Measurements from ENCODE around the gene RGL4.
"Not testable (repeated sequence)": the region's sequence is repeated elsewhere in the genome, so short reads cannot be mapped to it uniquely, and the experiment has no call there.

Gene RGL4

GRCh38 chr22:23700706-23701105, 9.9 kb downstream of the RGL4 start:
- DNase-seq = no peak

- no peak for DNase-seq
Observed at GRCh38 chr22:23704062-23704461, 13.2 kb downstream of the RGL4 start.

- no peak for DNase-seq
Observed at GRCh38 chr22:23704829-23705228, 14.0 kb downstream of the RGL4 start.

GRCh38 chr22:23705358-23705757, 14.5 kb downstream of the RGL4 start:
- no peak for DNase-seq

GRCh38 chr22:23708270-23708669, 17.5 kb downstream of the RGL4 start:
- DNase-seq = no peak

GRCh38 chr22:23709107-23709506, 18.3 kb downstream of the RGL4 start:
- no peak for DNase-seq

GRCh38 chr22:23712256-23712655, 21.4 kb downstream of the RGL4 start:
- no peak for DNase-seq

GRCh38 chr22:23713696-23714595, 23.1 kb downstream of the RGL4 start:
- DNase-seq = no peak

- DNase-seq = no peak
Observed at GRCh38 chr22:23714596-23715578, 24.1 kb downstream of the RGL4 start.

GRCh38 chr22:23715806-23716375, 25.1 kb downstream of the RGL4 start:
- DNase-seq = no peak

- peak; percentile 90 for DNase-seq
Observed at GRCh38 chr22:23716811-23717801, 26.3 kb downstream of the RGL4 start.

GRCh38 chr22:23718371-23719165, 27.8 kb downstream of the RGL4 start:
- no peak for DNase-seq

GRCh38 chr22:23720855-23721254, 30.0 kb downstream of the RGL4 start:
- no peak for DNase-seq

- no peak for DNase-seq
Observed at GRCh38 chr22:23722160-23722559, 31.3 kb downstream of the RGL4 start.

GRCh38 chr22:23722724-23723123, 31.9 kb downstream of the RGL4 start:
- no peak for DNase-seq

- not testable (repeated sequence) for DNase-seq
Observed at GRCh38 chr22:23728108-23728507, 37.3 kb downstream of the RGL4 start.

GRCh38 chr22:23737696-23738095, 46.9 kb downstream of the RGL4 start:
- DNase-seq = no peak

GRCh38 chr22:23742505-23743264, 51.9 kb downstream of the RGL4 start:
- DNase-seq = no peak

- DNase-seq = peak; percentile 90
Observed at GRCh38 chr22:23743303-23743705, 52.5 kb downstream of the RGL4 start.

- no peak for DNase-seq
Observed at GRCh38 chr22:23744001-23744400, 53.2 kb downstream of the RGL4 start.
